NCI-H345 (cell line): ENCODE measurements around the gene GALNT13.

ENCODE experiments used
- DNase-seq: peaks from one replicate; lab custom pipeline; 2025; lab: John Stamatoyannopoulos, UW

Gene GALNT13

DNA sequence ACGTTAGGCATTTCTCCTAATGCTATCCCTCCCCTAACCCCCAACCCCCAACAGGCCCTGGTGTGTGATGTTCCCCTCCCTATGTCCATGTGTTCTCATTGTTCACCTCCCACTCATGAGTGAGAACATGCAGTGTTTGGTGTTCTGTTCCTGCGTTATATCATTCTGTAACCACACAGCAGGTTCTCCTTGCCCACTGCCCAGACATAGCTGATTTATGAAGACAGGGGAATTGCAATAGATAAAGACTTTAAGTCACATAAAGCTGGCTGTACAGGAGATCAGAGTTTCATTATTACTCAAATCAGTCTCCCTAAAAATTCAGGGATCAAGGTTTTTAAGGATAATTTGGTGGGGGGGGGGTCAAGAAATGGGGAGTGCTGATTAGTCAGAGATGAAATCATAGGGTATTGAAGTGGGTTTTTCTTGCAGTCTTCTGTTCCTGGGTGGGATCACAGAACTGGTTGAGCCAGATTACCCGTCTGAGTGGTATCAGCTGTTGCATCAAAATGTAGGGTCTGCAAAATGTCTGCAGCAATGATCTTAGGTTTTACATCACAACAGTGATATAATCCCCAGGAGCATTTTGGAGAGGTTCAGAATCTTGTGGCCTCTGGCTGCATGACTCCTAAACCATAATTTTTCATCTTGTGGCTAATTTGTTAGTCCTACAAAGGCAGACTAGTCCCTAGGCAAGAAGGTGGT is 434.7 kb downstream of the GALNT13 start:
- DNase-seq = no peak

DNA sequence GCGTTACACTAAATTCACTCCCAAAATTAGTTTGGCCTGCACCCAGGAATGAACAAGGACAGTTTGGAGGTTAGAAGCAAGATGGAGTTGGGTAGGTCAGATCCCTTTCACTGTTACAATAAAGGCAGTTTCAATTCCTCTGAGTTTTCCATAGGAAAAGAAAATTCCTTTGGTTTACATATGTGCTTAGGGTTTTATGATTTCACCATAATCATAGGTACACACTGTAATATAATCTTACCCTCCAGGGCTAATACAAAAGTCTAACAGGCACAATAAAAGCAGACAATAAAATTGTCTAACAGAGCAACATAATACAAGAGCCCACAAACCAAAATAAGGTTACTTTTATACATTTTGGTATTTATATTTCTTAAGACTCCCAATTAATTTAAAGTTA is 435.3 kb downstream of the GALNT13 start:
- DNase-seq = no peak

DNA sequence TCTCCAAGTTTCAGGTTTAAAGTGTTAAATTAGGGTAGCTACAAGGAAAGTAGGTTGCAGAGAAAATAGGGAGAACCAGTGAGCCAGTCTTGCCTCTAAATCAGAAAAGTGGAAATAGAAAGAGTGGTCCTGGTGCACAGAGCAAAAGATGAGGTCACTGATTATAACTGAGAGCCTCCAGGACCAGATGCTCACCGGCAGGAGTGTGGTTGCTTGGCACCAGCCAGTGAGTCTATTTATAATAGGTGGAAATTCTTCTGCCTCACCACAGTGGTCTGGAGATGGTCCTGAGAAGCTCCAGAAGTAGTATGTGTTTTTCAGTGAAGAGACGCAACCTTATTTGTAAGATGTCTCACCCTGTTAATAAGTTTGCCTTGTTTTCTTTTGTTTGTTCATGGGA is 452.9 kb downstream of the GALNT13 start:
- DNase-seq = no peak

DNA sequence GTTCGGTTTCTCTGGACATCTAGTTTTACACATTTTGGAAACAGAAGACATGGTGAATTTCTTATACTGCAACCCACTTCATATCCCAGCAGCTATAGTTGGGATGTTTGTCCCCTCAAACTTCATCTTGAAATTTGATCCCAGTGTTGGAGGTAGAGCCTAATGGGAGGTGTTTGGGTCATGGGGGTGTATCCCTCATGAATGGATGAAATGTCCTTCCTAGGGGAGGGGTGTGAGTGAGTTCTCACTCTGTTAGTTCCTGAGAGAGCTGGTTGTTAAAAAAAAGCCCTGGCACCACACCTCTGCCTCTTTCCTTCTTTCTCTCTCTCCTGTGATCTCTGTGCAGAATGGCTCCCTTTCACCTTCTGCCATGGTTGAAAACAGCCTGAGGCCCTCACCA is 457.8 kb downstream of the GALNT13 start:
- DNase-seq = no peak

DNA sequence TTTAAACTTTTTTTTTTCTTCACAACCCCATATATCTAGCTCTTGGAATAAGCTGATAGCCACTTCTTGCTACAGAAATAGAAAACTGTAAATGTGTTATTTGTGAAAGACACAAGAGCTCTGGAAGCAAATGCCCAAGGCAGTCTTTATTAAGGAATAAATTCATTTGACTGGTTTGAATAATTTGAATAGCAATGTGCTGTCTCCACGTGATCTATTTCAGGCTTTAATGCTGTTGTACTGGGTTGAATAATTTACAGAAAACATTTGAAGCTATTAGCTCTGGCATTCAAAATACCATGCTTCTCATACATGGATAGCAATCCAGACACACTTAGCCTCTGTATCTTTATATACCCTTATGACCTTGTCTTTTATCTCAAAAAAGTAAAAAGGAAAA is 460.1 kb downstream of the GALNT13 start:
- no peak for DNase-seq

DNA sequence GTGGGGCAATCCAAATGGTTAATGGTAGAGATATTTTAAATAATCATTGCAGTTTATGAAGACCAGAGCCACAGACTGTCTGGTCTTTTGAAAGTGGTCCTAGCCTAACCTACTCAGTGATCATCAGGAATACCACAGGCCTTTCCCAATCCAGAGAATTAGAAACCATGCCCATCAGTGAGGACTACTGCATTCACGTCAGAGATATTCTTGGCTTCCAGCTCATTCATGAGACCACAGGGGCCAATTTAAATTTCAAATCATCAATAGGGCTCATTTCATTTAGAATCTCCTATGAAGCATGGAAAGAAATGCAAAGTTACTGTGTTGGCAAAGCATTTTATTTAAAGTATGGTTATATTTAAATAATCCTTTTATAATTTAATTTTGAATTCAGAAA is 464.5 kb downstream of the GALNT13 start:
- DNase-seq = no peak

DNA sequence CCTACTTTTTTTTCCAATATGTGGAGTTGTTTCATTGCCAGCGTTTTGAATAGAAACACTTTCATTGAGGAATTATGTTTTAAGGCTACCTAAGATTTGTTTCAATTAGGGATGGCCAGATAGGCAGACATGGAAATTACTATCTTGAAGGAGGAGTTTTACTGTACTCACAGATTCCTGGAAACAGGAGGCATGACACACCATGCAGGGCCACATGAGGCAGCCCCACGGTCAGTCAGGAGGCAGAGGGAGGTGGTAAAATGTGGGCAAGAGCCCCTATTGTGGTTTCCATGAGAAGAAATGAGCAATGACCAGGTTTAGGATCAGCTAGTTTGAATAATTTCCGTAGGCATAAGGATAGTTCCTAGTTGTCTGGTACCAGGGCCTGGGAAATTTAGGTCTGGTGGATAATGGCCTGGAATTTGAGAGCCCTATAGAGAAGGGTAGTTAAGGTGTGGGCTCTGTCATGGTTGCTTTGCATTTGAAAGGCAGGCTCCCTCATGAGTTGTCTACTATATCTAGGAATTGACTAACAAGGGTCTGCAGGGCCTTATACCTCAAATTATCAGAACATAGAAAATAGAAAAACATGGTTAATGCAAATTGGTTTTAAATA is 466.7 kb downstream of the GALNT13 start:
- DNase-seq = no peak

DNA sequence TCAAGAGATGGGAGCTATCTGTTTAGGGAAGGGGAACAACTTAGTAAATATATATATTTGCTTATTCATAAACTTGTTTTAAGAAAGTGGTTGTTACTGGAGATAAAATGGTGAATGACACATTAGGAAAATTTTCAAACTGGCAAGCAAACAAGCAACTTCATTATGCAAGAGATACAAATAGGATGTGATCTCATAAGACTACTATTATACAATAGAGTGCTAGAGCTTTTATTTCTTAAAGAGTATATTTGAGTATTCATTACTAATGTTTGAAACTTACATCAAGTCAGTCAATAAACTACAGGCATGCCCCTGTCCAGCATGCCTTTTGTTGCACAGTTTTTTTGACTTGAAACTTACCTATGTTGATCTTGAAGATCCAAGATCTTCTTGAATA is 471.6 kb downstream of the GALNT13 start:
- DNase-seq = no peak

DNA sequence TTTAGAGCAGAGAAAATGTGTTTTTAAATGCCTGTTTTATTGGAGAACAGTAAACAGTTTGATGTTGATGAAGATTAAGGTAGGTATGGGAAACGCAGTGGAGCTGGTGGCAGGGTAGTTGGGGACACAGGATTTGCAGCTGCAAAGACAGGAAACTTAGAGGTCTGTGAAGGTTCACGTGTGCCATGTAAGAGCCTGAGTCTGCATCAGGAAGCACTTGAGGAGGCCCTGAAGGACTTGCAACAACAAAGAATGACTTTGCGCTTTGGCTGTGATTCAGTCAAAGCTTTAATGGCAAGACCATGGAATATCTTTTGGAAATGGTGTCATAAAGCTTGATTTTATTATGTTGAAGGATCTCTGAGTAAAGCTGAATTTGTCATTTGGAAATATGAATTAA is 479.2 kb downstream of the GALNT13 start:
- DNase-seq = no peak

DNA sequence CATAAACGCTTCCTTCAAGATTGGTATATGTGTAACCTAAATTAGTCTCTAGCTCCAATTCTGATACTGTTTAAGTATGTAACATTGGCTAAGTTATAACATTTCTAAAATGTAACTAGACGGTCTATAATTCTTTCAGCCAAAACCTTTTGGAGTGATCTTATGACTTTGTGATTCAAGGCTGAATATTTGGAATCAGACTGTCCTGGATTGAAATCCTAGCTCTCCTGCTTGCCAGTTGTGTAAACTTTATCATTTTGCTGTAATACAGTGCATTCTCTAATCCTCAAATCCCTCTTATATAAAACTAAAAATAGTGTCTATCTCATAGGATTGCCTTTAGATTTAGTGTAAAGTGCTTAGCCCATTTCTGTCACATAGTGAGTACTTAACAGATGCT is 489.6 kb downstream of the GALNT13 start:
- DNase-seq = no peak

DNA sequence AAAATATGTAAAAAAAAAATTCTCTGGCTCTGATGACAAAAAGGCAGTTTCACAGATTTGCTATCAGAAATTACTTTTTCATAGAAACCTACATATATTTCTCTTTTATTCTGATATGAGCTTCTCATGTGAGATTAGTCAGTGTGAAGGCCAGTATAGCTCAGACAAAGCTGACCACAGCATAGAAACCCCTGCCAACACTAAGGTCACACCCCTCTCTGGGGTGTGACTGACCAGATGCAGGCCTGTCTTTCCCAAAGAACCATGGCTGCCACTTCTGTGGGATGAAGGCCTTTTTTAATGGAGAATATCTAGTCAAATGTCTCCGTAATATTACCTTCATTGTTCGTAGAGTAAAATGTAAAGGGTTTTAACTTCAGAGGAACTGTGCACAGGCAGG is 496.4 kb downstream of the GALNT13 start:
- DNase-seq = no peak

DNA sequence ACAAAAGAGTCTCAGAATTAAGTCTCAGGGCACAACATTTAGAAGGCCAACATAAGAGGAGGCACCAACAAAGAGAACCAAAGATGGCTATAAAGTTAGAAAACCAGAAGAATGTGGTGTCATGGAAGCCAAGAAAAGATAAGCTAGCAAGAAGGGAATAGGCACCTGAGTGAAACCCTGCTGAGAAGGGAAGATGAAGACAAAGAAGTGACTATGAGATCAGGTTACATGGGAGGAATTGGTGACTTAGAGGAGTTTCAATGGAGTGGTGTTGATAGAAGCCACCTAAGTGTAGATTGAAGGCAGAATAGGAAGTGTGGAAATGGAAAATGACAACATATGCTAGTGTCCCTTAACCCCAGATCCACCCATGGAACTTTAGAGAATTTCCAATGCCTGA is 499.2 kb downstream of the GALNT13 start:
- DNase-seq = no peak

DNA sequence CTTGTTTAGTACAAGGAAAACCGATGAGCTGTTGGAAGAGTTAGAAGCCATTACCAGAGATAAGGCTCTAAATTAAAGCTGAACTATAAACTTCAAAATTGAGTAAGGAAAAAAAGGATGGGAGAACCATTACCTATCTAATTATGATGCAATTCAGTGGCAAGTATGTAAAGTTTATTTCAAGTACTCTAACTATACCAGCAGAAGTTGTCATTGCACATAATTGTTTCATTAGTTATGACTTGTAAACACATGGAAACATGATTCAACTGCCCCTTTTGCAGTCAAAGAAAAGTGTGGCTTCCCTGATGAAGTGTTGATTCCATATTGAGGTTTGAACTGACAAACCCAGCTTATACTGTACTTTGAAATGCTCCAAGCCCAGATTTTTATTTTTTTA is 502.7 kb downstream of the GALNT13 start:
- DNase-seq = no peak

DNA sequence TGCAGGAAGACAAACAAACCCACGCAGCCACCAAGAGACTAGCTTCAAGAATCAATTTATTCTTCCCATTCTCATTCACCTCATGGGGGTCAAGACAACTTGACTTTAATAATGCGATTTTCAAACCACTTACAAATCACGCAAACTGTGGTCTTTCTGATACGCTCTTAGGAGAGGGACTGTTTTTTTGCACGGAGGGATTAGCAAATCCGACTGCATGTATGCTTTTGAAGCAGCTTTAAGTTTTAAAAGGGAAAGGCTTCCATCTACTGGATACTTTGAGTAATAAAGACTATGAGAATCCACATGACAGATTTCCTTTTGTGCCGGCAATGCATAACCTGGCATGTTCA is 503.8 kb downstream of the GALNT13 start:
- DNase-seq = peak; percentile 53

DNA sequence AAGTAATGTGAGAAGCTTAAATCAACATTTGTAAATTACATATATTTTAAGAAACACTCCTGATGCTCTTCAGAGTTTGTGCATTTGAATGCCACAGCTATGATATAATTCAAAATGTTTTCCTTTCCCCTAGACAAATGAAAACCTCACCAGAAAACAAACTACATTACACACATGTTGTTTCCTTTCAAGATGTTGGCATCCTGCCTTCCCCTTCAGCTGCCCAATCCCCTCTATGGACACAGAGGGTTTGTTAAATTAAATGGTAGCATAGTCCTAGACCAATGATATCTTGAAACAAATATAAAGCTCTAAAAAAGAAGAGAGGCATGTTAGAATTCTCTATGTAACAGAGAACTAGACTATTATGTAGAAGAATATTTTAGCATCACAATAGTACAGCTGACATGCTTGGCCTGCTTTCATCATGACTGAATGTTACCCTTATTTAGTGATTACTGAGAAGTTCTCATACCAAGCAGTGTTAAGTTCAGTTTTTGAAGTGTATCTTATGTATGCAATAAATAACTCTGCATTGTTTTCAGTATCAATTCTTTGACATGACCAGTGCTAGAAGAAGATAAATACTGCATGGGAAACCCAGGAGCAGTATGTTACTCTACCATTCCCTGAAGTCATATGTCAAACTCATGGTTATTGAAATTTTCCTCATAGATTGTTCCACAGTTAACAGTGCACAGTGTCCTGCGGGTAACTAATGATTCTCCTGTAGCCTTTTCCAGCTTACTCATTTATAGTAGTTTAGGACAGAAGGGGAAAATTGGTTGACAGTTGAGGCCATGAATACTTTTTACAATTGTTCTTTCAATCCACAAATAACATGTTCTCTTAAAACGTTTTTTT is 510.4 kb downstream of the GALNT13 start:
- peak; percentile 6 for DNase-seq

DNA sequence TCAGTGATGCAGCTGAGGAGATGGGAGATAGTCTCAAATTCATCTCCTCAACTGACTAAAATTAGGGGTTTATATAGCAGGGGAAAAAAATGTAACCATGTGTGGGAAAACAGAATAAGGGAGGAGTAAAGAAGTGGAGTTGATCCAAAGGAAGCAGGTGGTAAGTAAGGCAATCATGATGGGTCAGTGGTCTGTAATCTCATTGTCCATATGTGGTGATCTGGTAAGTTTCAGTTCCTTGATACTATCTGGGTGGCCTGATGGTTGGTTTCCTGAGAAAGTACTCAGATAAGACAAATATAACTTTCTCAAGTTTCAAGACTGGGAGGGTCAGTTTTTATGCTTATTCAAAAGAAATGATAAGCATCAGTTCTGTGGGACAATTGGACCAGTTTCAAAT is 514.5 kb downstream of the GALNT13 start:
- no peak for DNase-seq

DNA sequence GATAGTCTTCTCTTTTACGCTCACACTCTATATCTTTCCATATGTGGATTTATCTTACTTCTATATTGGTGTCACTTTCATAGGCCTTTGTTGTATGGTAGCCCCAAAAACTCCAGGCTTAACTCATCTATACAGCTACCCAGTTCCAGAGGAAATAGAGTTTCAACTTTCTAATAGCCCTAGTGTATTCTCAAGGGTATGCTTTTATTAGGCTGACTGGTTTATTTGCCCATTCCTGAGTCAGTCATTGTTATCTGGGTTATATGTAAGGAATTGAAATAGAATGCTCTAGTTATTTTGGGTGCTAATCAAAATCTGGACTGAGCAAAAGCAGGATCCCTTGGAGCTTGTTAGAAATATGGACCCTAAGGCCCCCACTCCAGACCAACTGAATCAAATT is 519.3 kb downstream of the GALNT13 start:
- DNase-seq = no peak

DNA sequence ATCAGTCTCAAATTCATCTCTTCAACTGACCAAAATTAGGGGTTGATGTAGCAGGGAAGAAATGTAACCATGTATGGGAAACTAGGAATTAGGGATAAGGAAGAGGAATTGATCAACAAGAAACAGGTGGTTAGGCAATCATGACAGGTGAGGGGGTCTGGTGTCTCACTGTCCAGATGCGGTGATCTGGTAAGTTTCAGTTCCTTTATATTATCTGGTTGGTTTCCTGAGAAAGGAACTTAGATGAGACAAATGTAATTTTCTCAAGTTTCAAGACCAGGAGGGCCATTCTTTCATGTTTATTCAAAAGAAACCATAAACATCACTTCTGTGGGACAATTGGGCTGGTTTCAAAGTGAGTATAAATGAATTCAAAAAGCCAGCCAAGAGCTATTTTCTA is 520.5 kb downstream of the GALNT13 start:
- DNase-seq = no peak

DNA sequence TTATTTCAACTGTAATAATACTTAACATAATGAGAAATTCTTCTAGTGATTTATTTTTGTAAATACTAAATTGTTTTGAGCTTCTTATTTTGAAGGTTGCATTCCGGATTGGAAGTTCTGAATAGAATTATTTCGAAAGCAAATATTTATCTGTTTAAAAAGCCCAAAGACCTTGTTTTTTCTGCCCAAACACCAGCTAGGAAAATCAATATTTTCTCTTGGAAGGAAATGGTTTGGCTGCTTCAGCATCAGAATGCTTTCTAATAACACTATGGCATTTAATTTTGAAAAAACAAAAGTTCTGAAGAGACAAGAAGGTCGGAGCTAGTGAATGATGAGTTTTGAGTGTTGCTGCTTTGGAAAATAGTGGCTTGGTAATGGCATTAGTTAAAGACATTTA is 522.9 kb downstream of the GALNT13 start:
- no peak for DNase-seq

DNA sequence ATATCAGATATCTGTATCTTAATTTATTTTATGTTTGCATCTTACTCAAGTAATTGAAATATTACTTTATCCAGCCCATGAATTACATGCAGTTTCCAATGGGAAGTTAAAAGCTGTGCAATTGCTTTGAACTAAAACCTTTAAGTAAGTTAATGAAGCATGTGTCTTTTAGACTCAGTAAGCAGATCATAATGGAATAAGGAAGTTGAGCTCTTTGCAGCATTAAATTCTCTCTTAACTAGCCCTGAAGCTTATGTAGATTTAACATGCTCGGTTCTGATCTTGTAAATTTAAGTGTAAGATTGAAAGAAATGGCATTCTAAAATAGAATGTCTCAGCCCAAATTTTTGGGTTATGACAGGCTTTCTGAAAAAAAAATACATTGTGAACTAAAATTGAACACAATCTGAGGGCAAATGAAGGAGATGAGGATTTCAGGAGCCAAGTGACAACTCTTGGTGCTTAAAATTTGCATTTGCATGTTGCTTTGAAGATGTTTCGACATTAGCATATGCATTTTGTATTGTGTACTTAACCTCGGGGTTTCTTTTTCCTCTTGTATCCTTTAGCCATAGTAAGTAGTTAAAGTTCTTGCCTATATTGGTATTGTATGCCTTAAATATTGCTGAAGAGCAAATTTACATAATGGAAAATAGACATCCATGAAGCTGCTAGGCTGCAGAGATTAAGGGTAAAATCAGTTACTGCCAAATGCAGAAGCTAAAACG is 529.0 kb downstream of the GALNT13 start:
- no peak for DNase-seq

DNA sequence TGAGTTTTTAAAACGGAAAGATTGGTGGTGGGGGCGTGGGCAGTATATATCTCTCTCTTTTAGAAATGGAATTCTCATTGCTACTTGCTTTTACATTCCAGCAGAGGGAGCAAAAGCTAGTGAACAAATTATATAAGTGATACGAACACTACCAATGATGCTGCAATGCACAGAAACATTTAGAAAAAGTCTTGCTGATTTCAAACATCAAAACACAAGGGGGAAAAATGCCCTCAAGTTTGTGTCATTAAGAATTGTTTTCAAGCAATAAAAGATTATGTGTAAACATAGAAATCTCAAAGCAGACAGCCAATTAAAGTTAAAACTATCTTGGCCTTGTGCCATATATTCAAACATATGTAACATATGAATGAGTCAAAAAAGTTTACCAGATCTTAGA is 530.5 kb downstream of the GALNT13 start:
- no peak for DNase-seq

DNA sequence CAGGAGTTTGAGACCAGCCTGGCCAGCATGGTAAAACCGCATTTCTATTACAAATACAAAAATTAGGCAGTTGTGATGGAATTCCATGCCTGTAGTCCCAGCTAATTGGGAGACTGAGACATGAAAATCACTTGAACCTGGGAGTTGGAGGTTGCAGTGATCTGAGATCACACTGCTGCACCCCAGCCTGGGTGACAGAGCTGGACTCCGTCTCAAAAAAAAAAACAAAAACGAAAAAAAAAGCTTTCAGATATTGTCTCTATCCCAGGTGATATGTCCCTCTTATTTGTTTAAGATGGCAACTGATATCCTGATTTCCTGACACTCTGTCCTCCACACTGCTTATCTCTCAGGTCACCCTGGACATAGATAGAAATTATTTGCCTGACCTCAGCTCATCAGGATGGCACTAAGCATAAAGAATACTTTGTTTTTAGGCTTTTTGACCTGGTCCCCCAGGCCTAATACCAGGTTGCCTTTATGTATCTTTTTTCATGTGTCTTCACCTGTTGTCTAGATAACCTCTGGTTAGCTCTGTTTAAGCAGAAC is 531.6 kb downstream of the GALNT13 start:
- DNase-seq = no peak
